Thyroid gland (tissue), 4 donors: ENCODE measurements around the gene OVAAL.

Experiments used
- POLR2A ChIP-seq, 2 donors: fragments of 450-650 bp; IDR thresholded peaks; one replicate each; pipeline ENCODE4 v1.6.1; 2017; ENCODE audit warnings: antibody characterized with exemption in 2 of 2, mild to moderate bottlenecking in 2 of 2, moderate library complexity in 1 of 2
- TF ChIP-seq, protein P1 (sequence below), 6 experiments: fragments of 200-600 bp in 3 of 6; fragments of 450-650 bp in 3 of 6; sonication (generic) in 3 of 6; IDR thresholded peaks; one replicate each; pipeline ENCODE4 v1.5.1; 2016 to 2019; ENCODE audit warnings: antibody characterized with exemption in 6 of 6, mild to moderate bottlenecking in 2 of 6, inconsistent platforms in 1 of 6, moderate library complexity in 1 of 6

- no peak for TF ChIP-seq POLR2A (IDR thresholded peaks at IDR 0.05)
- TF ChIP-seq, protein P1, sequence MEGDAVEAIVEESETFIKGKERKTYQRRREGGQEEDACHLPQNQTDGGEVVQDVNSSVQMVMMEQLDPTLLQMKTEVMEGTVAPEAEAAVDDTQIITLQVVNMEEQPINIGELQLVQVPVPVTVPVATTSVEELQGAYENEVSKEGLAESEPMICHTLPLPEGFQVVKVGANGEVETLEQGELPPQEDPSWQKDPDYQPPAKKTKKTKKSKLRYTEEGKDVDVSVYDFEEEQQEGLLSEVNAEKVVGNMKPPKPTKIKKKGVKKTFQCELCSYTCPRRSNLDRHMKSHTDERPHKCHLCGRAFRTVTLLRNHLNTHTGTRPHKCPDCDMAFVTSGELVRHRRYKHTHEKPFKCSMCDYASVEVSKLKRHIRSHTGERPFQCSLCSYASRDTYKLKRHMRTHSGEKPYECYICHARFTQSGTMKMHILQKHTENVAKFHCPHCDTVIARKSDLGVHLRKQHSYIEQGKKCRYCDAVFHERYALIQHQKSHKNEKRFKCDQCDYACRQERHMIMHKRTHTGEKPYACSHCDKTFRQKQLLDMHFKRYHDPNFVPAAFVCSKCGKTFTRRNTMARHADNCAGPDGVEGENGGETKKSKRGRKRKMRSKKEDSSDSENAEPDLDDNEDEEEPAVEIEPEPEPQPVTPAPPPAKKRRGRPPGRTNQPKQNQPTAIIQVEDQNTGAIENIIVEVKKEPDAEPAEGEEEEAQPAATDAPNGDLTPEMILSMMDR (IDR thresholded peaks at IDR 0.05) = no peak
These were observed 15.4 kb downstream of the OVAAL start for GRCh38 chr1:180574031-180574713.
